Osteocyte (in vitro differentiated cells): ENCODE results near the gene SLC17A7. TPM values are rescaled to one million over a fixed set of nuclear protein-coding genes. Genes with fewer than 3 reads are reported as not detected.

ENCODE experiments used
- DNase-seq: peaks from one replicate; pipeline ENCODE4 v3.0.0; 2021; ENCODE audit warnings: mixed read lengths; ENCODE audit not compliant: unreplicated experiment; ENCODE audit errors: extremely low spot score
- H3K27ac Mint-ChIP-seq: one replicate; pipeline ENCODE4 v1.8.0; 2021; ENCODE audit warnings: mild to moderate bottlenecking, mixed read lengths; ENCODE audit not compliant: unreplicated experiment
- H3K27me3 Mint-ChIP-seq: one replicate; pipeline ENCODE4 v1.8.0; 2021; ENCODE audit warnings: mixed read lengths; ENCODE audit not compliant: unreplicated experiment
- H3K36me3 Mint-ChIP-seq: one replicate; pipeline ENCODE4 v1.8.0; 2021; ENCODE audit warnings: mixed read lengths; ENCODE audit not compliant: unreplicated experiment
- H3K4me1 Mint-ChIP-seq: one replicate; pipeline ENCODE4 v1.8.0; 2021; ENCODE audit warnings: mixed read lengths; ENCODE audit not compliant: unreplicated experiment
- H3K4me3 Mint-ChIP-seq: one replicate; pipeline ENCODE4 v1.8.0; 2021; ENCODE audit warnings: mild to moderate bottlenecking, moderate library complexity, mixed read lengths; ENCODE audit not compliant: unreplicated experiment
- H3K9me3 Mint-ChIP-seq: one replicate; pipeline ENCODE4 v1.8.0; 2021; ENCODE audit warnings: mixed read lengths; ENCODE audit not compliant: unreplicated experiment
- total RNA-seq: library from RNA; stranded (reverse); gene quantifications from 2 replicates; pipeline ENCODE4 v1.2.1, GENCODE V29; 2021
- TF ChIP-seq, protein P1 (sequence below): fragments of 200-600 bp; sonication (generic); IDR thresholded peaks from 2 replicates; pipeline ENCODE4 v1.5.0; 2021; ENCODE audit warnings: antibody characterized with exemption, mild to moderate bottlenecking, moderate library complexity

Gene SLC17A7
- total RNA-seq, 1 donor from 2014 or later: 0.54 TPM

DNA sequence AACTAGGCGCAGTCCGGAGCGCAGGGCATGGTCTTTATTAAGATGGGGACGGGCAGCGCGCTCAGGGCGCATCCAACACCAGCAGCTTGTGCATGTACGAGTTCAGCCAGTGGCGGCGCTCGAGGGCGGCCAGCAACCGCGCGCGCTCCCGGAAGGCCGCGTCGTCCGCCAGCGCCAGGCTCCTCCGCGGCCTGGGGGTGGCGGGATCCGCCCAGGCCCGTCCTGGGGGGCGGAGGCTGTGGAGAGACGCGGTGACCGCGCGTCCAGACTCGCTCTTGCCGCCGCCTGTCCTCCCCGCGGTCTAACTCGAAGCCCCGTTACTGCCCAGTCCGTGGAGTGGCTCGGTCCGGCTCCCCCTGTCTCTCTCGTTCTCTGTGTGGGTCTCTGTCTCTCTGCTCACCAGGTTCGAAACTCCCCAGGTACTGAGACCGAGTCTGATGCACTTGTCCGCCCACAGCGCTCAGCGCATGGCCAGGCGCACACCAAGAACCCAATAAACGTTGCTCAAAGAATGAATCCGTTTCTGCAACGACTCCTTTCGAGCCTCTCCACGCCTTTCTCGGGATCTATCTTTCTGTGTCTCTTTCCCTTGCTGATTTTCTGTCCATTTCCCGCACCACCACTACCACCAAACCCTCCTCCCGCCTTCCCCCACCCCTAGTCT lies 18.8 kb downstream of the SLC17A7 start:
- peak; percentile 84 for DNase-seq
- peaks cover 2% of the 10 kb centered on the region for H3K36me3 Mint-ChIP-seq
- no peaks in the 10 kb centered on the region for H3K9me3 Mint-ChIP-seq
- H3K27me3 Mint-ChIP-seq: peaks cover 89% of the 10 kb centered on the region
- TF ChIP-seq, protein P1, sequence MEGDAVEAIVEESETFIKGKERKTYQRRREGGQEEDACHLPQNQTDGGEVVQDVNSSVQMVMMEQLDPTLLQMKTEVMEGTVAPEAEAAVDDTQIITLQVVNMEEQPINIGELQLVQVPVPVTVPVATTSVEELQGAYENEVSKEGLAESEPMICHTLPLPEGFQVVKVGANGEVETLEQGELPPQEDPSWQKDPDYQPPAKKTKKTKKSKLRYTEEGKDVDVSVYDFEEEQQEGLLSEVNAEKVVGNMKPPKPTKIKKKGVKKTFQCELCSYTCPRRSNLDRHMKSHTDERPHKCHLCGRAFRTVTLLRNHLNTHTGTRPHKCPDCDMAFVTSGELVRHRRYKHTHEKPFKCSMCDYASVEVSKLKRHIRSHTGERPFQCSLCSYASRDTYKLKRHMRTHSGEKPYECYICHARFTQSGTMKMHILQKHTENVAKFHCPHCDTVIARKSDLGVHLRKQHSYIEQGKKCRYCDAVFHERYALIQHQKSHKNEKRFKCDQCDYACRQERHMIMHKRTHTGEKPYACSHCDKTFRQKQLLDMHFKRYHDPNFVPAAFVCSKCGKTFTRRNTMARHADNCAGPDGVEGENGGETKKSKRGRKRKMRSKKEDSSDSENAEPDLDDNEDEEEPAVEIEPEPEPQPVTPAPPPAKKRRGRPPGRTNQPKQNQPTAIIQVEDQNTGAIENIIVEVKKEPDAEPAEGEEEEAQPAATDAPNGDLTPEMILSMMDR: peak; percentile 55
- H3K4me1 Mint-ChIP-seq: peaks cover 24% of the 10 kb centered on the region
- peak overlapping the region; percentile 64 for H3K4me3 Mint-ChIP-seq
- H3K27ac Mint-ChIP-seq: no peak overlapping the region

DNA sequence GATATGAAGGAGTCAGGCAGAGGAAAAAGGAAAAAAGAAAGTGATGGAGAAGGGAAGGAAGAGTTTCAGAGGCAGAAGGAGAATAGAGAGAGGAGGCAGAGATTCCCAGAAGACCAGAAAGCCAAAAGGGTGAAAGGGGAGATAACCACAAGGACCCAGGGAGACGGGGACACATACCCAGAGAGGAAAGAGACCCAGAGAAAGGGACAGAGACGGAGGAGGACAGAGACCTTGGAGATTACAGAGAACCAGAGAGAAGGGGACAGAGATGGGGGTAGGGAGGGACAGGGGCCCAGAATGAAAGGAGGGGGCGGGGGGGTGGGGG lies 19.5 kb downstream of the SLC17A7 start:
- H3K9me3 Mint-ChIP-seq: no peaks in the 10 kb centered on the region
- TF ChIP-seq, protein P1: no peak
- no peak overlapping the region for H3K4me3 Mint-ChIP-seq
- DNase-seq: no peak
- peaks cover 89% of the 10 kb centered on the region for H3K27me3 Mint-ChIP-seq
- peaks cover 24% of the 10 kb centered on the region for H3K4me1 Mint-ChIP-seq
- H3K36me3 Mint-ChIP-seq: no peaks in the 10 kb centered on the region
- H3K27ac Mint-ChIP-seq: no peak overlapping the region

DNA sequence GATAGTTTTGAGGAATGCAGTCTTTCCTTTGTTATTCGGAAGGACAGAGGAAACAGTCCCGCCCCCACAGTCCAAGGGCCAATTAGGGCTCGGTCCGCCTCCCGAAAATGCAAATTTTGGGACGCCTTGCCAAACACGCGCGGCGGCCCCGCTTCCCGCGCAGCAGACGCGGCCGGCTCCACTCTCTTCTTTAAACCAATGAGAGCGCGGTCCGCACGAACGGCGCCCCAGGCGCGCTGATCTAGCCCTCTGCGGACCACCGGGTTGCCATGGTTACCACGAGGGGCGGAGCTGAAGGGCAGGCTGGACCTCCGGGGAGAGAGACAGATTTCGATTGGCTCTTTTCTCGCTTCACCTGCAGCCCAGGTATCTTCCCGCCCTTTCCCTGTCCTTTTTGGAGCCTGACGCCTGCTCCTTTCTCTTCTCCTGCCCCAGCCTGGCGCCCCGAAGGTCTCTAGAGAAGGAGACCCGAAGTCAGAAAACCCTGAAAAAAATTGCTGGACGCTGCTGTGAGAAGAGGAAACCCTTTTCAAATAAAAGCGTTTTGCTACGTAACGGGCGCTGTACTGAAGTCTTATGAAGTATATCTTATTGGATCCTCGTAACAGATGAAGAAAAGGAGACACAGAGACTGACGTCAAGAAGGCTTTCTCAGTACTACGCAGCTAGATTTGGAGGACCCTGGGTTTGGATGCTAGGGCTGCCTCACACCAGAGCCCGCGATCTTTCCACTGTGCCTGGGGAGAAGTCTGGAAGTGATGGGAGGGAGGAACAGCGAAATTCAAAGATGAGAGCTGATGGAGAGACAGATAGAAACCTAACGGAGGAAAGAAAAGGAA lies 20.1 kb downstream of the SLC17A7 start:
- TF ChIP-seq, protein P1: no peak
- H3K4me3 Mint-ChIP-seq: peak overlapping the region; percentile 14
- H3K36me3 Mint-ChIP-seq: no peaks in the 10 kb centered on the region
- no peak overlapping the region for H3K27ac Mint-ChIP-seq
- no peaks in the 10 kb centered on the region for H3K9me3 Mint-ChIP-seq
- peaks cover 89% of the 10 kb centered on the region for H3K27me3 Mint-ChIP-seq
- H3K4me1 Mint-ChIP-seq: peaks cover 23% of the 10 kb centered on the region
- peak; percentile 82 for DNase-seq

DNA sequence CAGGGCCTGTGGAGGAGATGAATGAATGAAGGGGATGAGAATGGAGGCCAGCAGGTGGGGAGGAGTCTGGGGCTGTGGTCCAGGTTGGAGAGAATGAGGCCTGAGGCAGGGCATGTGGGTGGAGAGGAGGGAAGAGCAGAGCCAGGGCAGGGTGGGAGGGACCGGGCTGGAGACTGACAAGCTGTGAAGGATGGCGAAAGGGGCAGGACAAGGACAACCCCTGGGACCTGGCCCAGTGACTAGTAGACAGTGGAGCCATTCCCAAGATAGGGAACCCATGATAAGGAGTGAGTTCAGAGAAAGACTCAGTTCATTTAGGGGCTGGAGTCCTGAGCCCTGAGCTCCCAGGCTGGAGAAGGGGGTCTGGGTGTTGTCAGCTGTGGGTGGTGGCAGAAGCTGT lies 21.1 kb downstream of the SLC17A7 start:
- H3K27me3 Mint-ChIP-seq: peaks cover 80% of the 10 kb centered on the region
- no peak for DNase-seq
- peaks cover 23% of the 10 kb centered on the region for H3K4me1 Mint-ChIP-seq
- no peaks in the 10 kb centered on the region for H3K9me3 Mint-ChIP-seq
- no peak overlapping the region for H3K27ac Mint-ChIP-seq
- TF ChIP-seq, protein P1: no peak
- H3K4me3 Mint-ChIP-seq: no peak overlapping the region
- no peaks in the 10 kb centered on the region for H3K36me3 Mint-ChIP-seq

DNA sequence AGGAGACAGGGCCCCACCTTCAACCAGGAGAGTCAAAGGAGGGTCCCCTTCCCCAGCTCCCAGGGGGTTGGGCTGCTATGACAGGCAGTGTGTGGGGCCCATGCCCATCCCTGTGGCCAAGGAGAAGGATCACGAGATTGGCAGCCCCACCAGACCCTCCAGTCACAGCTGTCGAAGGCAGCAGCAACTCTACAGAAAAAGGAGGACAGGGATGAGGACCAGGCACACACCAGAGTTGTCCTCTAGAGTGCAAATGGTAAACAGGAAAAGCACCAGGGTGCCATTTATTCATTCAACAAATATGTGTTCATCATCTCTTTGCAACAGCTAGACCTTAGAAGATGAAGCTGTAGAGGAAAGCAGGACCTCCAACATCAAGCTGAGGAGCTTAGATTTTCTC lies 22.2 kb downstream of the SLC17A7 start:
- TF ChIP-seq, protein P1: no peak
- Mint-ChIP-seq H3K36me3 (no peaks in the 10 kb centered on the region), H3K9me3 (no peaks in the 10 kb centered on the region), H3K4me1 (peaks cover 23% of the 10 kb centered on the region), H3K27me3 (peaks cover 70% of the 10 kb centered on the region), H3K4me3 (no peak overlapping the region), H3K27ac (no peak overlapping the region)
- no peak for DNase-seq
